Kidney (tissue), 22 donors: ENCODE measurements around the gene C14orf93. TPM values are rescaled to one million over a fixed set of nuclear protein-coding genes. Genes with fewer than 3 reads are reported as not detected.

Experiments
- DNase-seq, 5 donors: peaks; one replicate each; pipeline ENCODE4 v3.0.0-alpha.2; 2013 to 2020
- FAIRE-seq: peaks from 2 replicates; lab custom pipeline; 2012; peaks lifted over from hg19 to GRCh38; lab: Jason Lieb, UNC
- H3K27ac ChIP-seq, 2 donors: one replicate each; pipeline ENCODE4 v1.7.0; 2013; ENCODE audit warnings: low read depth in 2 of 2, low read length in 2 of 2, inconsistent platforms in 1 of 2
- H3K27me3 ChIP-seq: one replicate; pipeline ENCODE4 v1.7.1; 2013; ENCODE audit warnings: low read length, inconsistent platforms; ENCODE audit not compliant: control insufficient read depth, insufficient read depth
- H3K36me3 ChIP-seq, 3 donors: one replicate each; pipeline versions ENCODE4 v1.7.0 to v1.7.1; 2013; ENCODE audit warnings: low read length in 3 of 3, control low read depth in 1 of 3, inconsistent platforms in 1 of 3; ENCODE audit not compliant: insufficient read depth in 3 of 3, control insufficient read depth in 2 of 3
- H3K4me1 ChIP-seq, 3 donors: one replicate each; pipeline versions ENCODE4 v1.7.0 to v1.7.1; 2013; ENCODE audit warnings: low read length in 3 of 3, inconsistent platforms in 1 of 3, low read depth in 1 of 3; ENCODE audit not compliant: control insufficient read depth in 2 of 3, insufficient read depth in 2 of 3
- H3K4me3 ChIP-seq, 3 donors: one replicate each; pipeline versions ENCODE4 v1.7.0 to v1.8.1; 2013; ENCODE audit warnings: low read length in 3 of 3, control low read depth in 1 of 3, inconsistent platforms in 1 of 3
- H3K9ac ChIP-seq, 3 donors: one replicate each; pipeline versions ENCODE4 v1.7.0 to v1.7.1; 2013; ENCODE audit warnings: low read length in 3 of 3, control low read depth in 1 of 3, inconsistent platforms in 1 of 3
- H3K9me3 ChIP-seq, 3 donors: one replicate each; pipeline versions ENCODE4 v1.7.0 to v1.7.1; 2013; ENCODE audit warnings: low read length in 3 of 3, control low read depth in 1 of 3, inconsistent platforms in 1 of 3; ENCODE audit not compliant: control insufficient read depth in 2 of 3, insufficient read depth in 1 of 3
- CTCF ChIP-seq: IDR thresholded peaks from 3 replicates; pipeline ENCODE4 v1.5.1; 2012; ENCODE audit warnings: mild to moderate bottlenecking, moderate library complexity, borderline replicate concordance; ENCODE audit not compliant: insufficient read depth; ENCODE audit errors: extremely low read depth
- intact Hi-C: fragments of 100-400 bp; cut with DNase I; formaldehyde crosslinking; loops from one replicate; pipeline ENCODE4 v1.11.1; 2022
- long read RNA-seq, 10 donors: library from polyadenylated mRNA in 1 of 10; unstranded in 1 of 10; transcript quantifications; one replicate each; pipeline ENCODE4 v2.0.0 and lab custom pipeline, GENCODE V29; 2021 to 2026
- polyA plus RNA-seq: library from polyadenylated mRNA; stranded (reverse); fragments of 350-450 nt; fragmentation: Illumina TruSeq; extraction: RNeasy Lipid Tissue Mini Kit (QIAGEN cat#74804); gene quantifications from one replicate; pipeline ENCODE4 v1.2.3, GENCODE V29; 2014; ENCODE audit warnings: low read depth, low replicate concordance; ENCODE audit not compliant: insufficient read depth
- total RNA-seq: library from RNA; stranded (reverse); fragmentation: NEBNext Ultra II Directional; extraction: Animal tissue kit (Norgen Biotek cat#: 25700); gene quantifications from one replicate; pipeline ENCODE4 v1.2.1, GENCODE V29; 2021
- donor health status: control.
- donor health status: control.
- donor health status: control.
- donor health status: control.
- donor health status: control.
- donor health status: DM: yes; HTN: yes; CAD: no.
- donor health status: Normal renal cell carcinoma (clear cell type).

C14orf93 gene
- total RNA-seq (9.5 TPM), polyA plus RNA-seq (9.6 TPM)
- long read RNA-seq, donor 1, partial matches to known transcripts, result 0 of 2 reads
- long read RNA-seq, donor 1, other reads (novel, unspliced or antisense), result 0 of 2 reads
- long read RNA-seq, donor 2, partial matches to known transcripts, result 0 of 1 reads
- long read RNA-seq, donor 2, other reads (novel, unspliced or antisense), result 0 of 1 reads
- long read RNA-seq, donor 3, partial matches to known transcripts, result 0 of 2 reads
- long read RNA-seq, donor 3, other reads (novel, unspliced or antisense), result 0 of 2 reads
- long read RNA-seq, donor 4, result 0 reads
- long read RNA-seq, donor 5, result 0 reads
- long read RNA-seq, donor 6, partial matches to known transcripts, result 0 of 1 reads
- long read RNA-seq, donor 6, other reads (novel, unspliced or antisense), result 0 of 1 reads
- long read RNA-seq, donor 7, partial matches to known transcripts, result 2 of 10 reads
- long read RNA-seq, donor 7, other reads (novel, unspliced or antisense), result 4 of 10 reads
- long read RNA-seq, donor 8, partial matches to known transcripts, result 6 of 7 reads
- long read RNA-seq, donor 8, other reads (novel, unspliced or antisense), result 0 of 7 reads
- long read RNA-seq, donor 9, result 0 reads
- long read RNA-seq, donor 10, partial matches to known transcripts, result 0 of 2 reads
- long read RNA-seq, donor 10, other reads (novel, unspliced or antisense), result 0 of 2 reads

- no peak for TF ChIP-seq CTCF
- Histone ChIP-seq H3K9ac (peak within 1 kb of the TSS; percentile 25 to 77 (median 60)), H3K27me3 (no peaks in the 10 kb centered on the region), H3K36me3 (no peaks in the 10 kb centered on the region), H3K4me3 (peak within 1 kb of the TSS; percentile 82 to 87 (median 83)), H3K4me1 (peaks cover 2 to 11% (median 3%) of the 10 kb centered on the region in 3 donors), H3K9me3 (no peaks in the 10 kb centered on the region), H3K27ac (peak within 1 kb of the TSS; percentile 79 to 82)
- intact Hi-C loops, result no loop called here
- DNase-seq, result peak; percentile 84 to 94 (median 91)
- FAIRE-seq, result no peak
These were observed at the start of gene C14orf93 for GRCh38 chr14:23009939-23010726. TSS of gene C14orf93 (minus strand) at chr14:23010143. CDS start at chr14:22999023, 11,120 bp downstream.

- Histone ChIP-seq H3K9ac (no peak overlapping the region), H3K9me3 (no peaks in the 10 kb centered on the region), H3K27ac (no peak overlapping the region), H3K36me3 (peaks cover 23 to 41% (median 33%) of the 10 kb centered on the region in 3 donors), H3K27me3 (no peaks in the 10 kb centered on the region), H3K4me3 (no peak overlapping the region), H3K4me1 (peaks cover 0 to 13% (median 8%) of the 10 kb centered on the region in 3 donors)
- FAIRE-seq (no peak), DNase-seq (no peak)
- intact Hi-C loops, result loop anchor here (5.0 kb wide), 1 partner anchor 72 kb away; no protein-coding TSS in a partner anchor
- TF ChIP-seq CTCF, result no peak
These were observed 48.9 kb upstream of the C14orf93 start for GRCh38 chr14:23058654-23059504.
